ENCODE data around the gene APBB1IP. TPM values are rescaled to one million over a fixed set of nuclear protein-coding genes. Genes with fewer than 3 reads are reported as not detected.

Gene APBB1IP
- total and polyA plus RNA-seq, 2 donors (not counting 3 experiments of a cell fraction or from before 2014, with no cell fraction given), result not detected

DNA sequence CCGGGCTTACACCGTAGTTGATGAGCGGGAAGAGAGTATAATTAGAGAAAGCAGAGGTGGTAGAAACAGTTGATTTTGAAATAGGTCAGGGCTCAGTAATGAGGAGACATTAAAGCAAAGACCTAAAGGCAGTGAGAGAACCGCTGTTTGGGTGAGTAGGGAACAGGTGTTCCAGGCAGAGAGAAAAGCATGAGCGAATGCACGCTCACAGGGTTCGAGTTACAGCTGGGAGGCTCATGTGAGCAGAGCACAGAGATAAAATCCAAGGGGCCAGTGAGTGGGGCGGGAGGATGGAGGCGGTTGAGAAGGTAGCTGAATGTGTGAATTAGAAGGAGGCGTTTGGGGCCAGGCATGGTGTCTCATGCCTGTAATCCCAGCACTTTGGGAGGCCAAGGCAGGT lies 39.9 kb downstream of the APBB1IP start:
- Histone ChIP-seq H3K36me3 (ENCODE audit: control insufficient read depth in 2 of 2, extremely low read depth in 1 of 2, insufficient read depth in 2 of 2, low read length in 2 of 2) (no peaks in the 10 kb centered on the region), H3K4me3 (replicated peaks in 1 of 3; ENCODE audit: insufficient read depth in 1 of 3, low read depth in 1 of 3, low read length in 3 of 3) (no peak overlapping the region), H3K9ac (replicated peaks; ENCODE audit: extremely low read depth, insufficient read depth, low read length) (no peak overlapping the region), H3K9me1 (replicated peaks; ENCODE audit: control insufficient read depth, extremely low read depth, insufficient read depth, low read length) (no peaks in the 10 kb centered on the region), H3K4me1 (ENCODE audit: control insufficient read depth, extremely low read depth, insufficient read depth, low read length) (no peaks in the 10 kb centered on the region), H3K79me2 (ENCODE audit: control insufficient read depth, insufficient read depth, low read length) (no peaks in the 10 kb centered on the region), H3K27me3 (ENCODE audit: control insufficient read depth in 2 of 2, insufficient read depth in 2 of 2, low read length in 2 of 2) (no peaks in the 10 kb centered on the region), H4K20me1 (replicated peaks; ENCODE audit: control insufficient read depth, extremely low read depth, insufficient read depth, low read length) (no peaks in the 10 kb centered on the region), H3K4me2 (ENCODE audit: insufficient read depth, low read length) (no peak overlapping the region), H3K9me3 (replicated peaks; ENCODE audit: control insufficient read depth, insufficient read depth, low read length) (peaks cover 5% of the 10 kb centered on the region), H2AFZ (ENCODE audit: low read depth, low read length) (no peak overlapping the region), H3K27ac (ENCODE audit: insufficient read depth, low read depth, low read length) (no peak overlapping the region)
- ChIA-PET POLR2A (no interaction called here), CTCF (no interaction called here)
- TF ChIP-seq MAX (IDR thresholded peaks at IDR 0.05; ENCODE audit: insufficient read depth, insufficient read length), result no peak
- no peak for TF ChIP-seq POLR2A (IDR thresholded peaks at IDR 0.05; ENCODE audit: low read depth, low read length)
- no peak for TF ChIP-seq CTCF (IDR thresholded peaks at IDR 0.05; ENCODE audit: extremely low read depth in 1 of 2, insufficient read depth in 1 of 2, low read depth in 1 of 2, low read length in 2 of 2)
- no peak for TF ChIP-seq GATA2 (IDR thresholded peaks at IDR 0.05; ENCODE audit: insufficient read depth, insufficient read length, low read depth, low read length)
- no peak for TF ChIP-seq FOS (IDR thresholded peaks at IDR 0.05; ENCODE audit: borderline replicate concordance, insufficient read depth, low read length)
- TF ChIP-seq JUN (IDR thresholded peaks at IDR 0.05; ENCODE audit: borderline replicate concordance, insufficient read depth, insufficient read length, low read depth), result no peak
- TF ChIP-seq POLR2AphosphoS5 (IDR thresholded peaks at IDR 0.05; ENCODE audit: insufficient read depth, low read depth, low read length), result no peak
- intact Hi-C loops (cut with micrococcal nuclease), result no loop called here
- FAIRE-seq, result no peak
- no peak for DNase-seq (ENCODE audit: low read depth, low spot score)
- dilution Hi-C loops (cut with MboI; ENCODE audit: extremely low pct_ligation_motif_present, low sequenced_read_pairs), result no loop called here
- no TSS peak for BruUV-seq (replicated peaks)
